Loucy (cell line): ENCODE measurements around the gene STAT3.

Experiments
- H2AFZ ChIP-seq: fragments of 200-600 bp; sonication (generic); 2 replicates; pipeline ENCODE4 v1.6.0; 2016; ENCODE audit warnings: antibody characterized with exemption, mild to moderate bottlenecking, low read length, moderate library complexity
- H3F3A ChIP-seq: fragments of 200-600 bp; 2 replicates; pipeline ENCODE4 v1.6.0; 2016; ENCODE audit warnings: antibody characterized with exemption, low read depth, mild to moderate bottlenecking
- H3K27me3 ChIP-seq: fragments of 200-600 bp; sonication (generic); 2 replicates; pipeline ENCODE4 v1.6.1; 2014; ENCODE audit warnings: low read length, mild to moderate bottlenecking; ENCODE audit not compliant: insufficient read depth, poor library complexity, severe bottlenecking
- H3K36me3 ChIP-seq: fragments of 200-600 bp; sonication (generic); 2 replicates; pipeline ENCODE4 v1.6.1; 2016; ENCODE audit warnings: low read length; ENCODE audit not compliant: insufficient read depth
- H3K4me1 ChIP-seq: fragments of 200-600 bp; sonication (generic); 2 replicates; pipeline ENCODE4 v1.5.1; 2014; ENCODE audit warnings: low read length, mild to moderate bottlenecking; ENCODE audit not compliant: insufficient read depth, poor library complexity, severe bottlenecking
- H3K4me2 ChIP-seq: fragments of 200-600 bp; sonication (generic); 2 replicates; pipeline ENCODE4 v1.6.0; 2014; ENCODE audit warnings: antibody characterized with exemption, low read length, low read depth, mild to moderate bottlenecking; ENCODE audit not compliant: poor library complexity, severe bottlenecking
- H3K4me3 ChIP-seq: fragments of 200-600 bp; sonication (generic); 2 replicates; pipeline ENCODE4 v1.5.1; 2014; ENCODE audit warnings: low read length, mild to moderate bottlenecking, mixed read lengths; ENCODE audit not compliant: poor library complexity, severe bottlenecking
- H3K79me2 ChIP-seq: fragments of 200-600 bp; sonication (generic); 2 replicates; pipeline ENCODE4 v1.6.1; 2014; ENCODE audit warnings: low read length; ENCODE audit not compliant: insufficient read depth
- H3K9ac ChIP-seq: fragments of 200-600 bp; sonication (generic); 2 replicates; pipeline ENCODE4 v1.6.0; 2014; ENCODE audit warnings: mild to moderate bottlenecking, low read depth, low read length, moderate library complexity; ENCODE audit not compliant: poor library complexity, severe bottlenecking
- H3K9me2 ChIP-seq: fragments of 200-600 bp; sonication (generic); replicated peaks from 2 replicates; pipeline ENCODE4 v1.6.1; 2016; ENCODE audit warnings: low read depth, low read length, mixed read lengths
- H3K9me3 ChIP-seq: fragments of 200-600 bp; sonication (generic); 2 replicates; pipeline ENCODE4 v1.6.1; 2014; ENCODE audit warnings: mild to moderate bottlenecking, antibody characterized with exemption, low read length, low read depth; ENCODE audit not compliant: insufficient read depth
- H4K20me1 ChIP-seq: fragments of 200-600 bp; sonication (generic); 2 replicates; pipeline ENCODE4 v1.6.0; 2014; ENCODE audit warnings: antibody characterized with exemption, low read length, mild to moderate bottlenecking; ENCODE audit not compliant: insufficient read depth, poor library complexity, severe bottlenecking
- EZH2phosphoT487 ChIP-seq: fragments of 200-600 bp; IDR thresholded peaks from 2 replicates; pipeline ENCODE4 v1.6.1; 2018; ENCODE audit warnings: antibody characterized with exemption, mild to moderate bottlenecking, moderate library complexity, borderline replicate concordance
- TF ChIP-seq, protein P1 (sequence below): fragments of 200-600 bp; sonication (generic); conservative IDR thresholded peaks from 2 replicates; pipeline ENCODE4 v1.5.1; 2014; ENCODE audit warnings: mild to moderate bottlenecking, antibody characterized with exemption, low read length

Gene STAT3

GRCh38 chr17:42281571-42282096 lies 106.6 kb downstream of the STAT3 start:
- Histone ChIP-seq H2AFZ (no peak overlapping the region), H3K9me3 (no peaks in the 10 kb centered on the region), H3K9ac (no peak overlapping the region), H3K4me2 (no peak overlapping the region), H3K9me2 (no peaks in the 10 kb centered on the region), H3K79me2 (peaks cover 39% of the 10 kb centered on the region), H3K36me3 (no peaks in the 10 kb centered on the region), H3K27me3 (no peaks in the 10 kb centered on the region), H3K4me3 (no peak overlapping the region), H3K4me1 (peaks cover 24% of the 10 kb centered on the region), H3F3A (no peaks in the 10 kb centered on the region), H4K20me1 (peaks cover 3% of the 10 kb centered on the region)
- no peak for TF ChIP-seq EZH2phosphoT487
- TF ChIP-seq, protein P1, sequence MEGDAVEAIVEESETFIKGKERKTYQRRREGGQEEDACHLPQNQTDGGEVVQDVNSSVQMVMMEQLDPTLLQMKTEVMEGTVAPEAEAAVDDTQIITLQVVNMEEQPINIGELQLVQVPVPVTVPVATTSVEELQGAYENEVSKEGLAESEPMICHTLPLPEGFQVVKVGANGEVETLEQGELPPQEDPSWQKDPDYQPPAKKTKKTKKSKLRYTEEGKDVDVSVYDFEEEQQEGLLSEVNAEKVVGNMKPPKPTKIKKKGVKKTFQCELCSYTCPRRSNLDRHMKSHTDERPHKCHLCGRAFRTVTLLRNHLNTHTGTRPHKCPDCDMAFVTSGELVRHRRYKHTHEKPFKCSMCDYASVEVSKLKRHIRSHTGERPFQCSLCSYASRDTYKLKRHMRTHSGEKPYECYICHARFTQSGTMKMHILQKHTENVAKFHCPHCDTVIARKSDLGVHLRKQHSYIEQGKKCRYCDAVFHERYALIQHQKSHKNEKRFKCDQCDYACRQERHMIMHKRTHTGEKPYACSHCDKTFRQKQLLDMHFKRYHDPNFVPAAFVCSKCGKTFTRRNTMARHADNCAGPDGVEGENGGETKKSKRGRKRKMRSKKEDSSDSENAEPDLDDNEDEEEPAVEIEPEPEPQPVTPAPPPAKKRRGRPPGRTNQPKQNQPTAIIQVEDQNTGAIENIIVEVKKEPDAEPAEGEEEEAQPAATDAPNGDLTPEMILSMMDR = no peak

DNA sequence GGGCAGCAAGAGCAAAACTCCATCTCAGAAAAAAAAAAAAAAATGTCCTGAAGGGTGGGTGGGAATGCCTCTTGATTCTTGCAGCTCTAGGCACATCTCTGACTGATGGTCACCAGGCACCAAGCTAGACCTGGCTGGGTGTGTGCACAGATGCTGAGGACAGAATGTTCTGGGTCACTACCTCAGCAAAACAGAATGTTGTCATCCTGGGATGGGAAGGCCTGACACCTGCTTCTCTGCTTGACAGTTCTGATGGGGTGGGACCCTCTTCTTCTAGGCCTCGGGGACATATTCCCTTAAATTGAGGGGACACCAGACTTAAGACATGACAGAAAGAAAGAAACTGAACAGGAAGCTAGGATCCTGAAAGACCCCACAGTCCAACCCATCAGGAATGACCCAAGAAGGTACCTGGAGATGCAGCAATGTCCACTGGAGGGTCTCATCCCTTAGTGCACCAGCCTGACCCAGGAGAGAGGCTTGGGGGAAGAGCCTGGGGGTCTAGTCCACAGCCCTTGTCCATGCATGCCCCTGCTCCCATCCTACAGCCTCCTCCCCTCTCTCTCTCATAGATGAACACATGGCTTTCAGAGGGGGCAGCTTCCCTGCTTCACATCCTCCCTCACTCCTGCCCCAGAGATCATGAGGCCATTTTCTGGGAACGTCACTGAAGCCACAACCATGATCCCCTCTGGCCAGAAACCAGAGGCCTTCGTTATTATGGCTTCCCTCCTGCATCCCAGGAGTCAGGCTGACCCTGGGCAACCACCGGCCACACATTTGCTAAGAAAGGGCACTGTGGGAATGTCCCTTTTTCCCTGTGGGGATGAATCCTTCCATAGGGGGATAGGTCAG lies 108.2 kb downstream of the STAT3 start:
- Histone ChIP-seq H3K4me3 (no peak overlapping the region), H4K20me1 (peaks cover 5% of the 10 kb centered on the region), H3F3A (no peaks in the 10 kb centered on the region), H3K4me2 (no peak overlapping the region), H3K9me3 (no peaks in the 10 kb centered on the region), H3K4me1 (peaks cover 22% of the 10 kb centered on the region), H3K27me3 (no peaks in the 10 kb centered on the region), H3K9ac (no peak overlapping the region), H2AFZ (no peak overlapping the region), H3K79me2 (peaks cover 34% of the 10 kb centered on the region), H3K36me3 (no peaks in the 10 kb centered on the region), H3K9me2 (no peaks in the 10 kb centered on the region)
- TF ChIP-seq EZH2phosphoT487 = no peak
- TF ChIP-seq, protein P1 = no peak

DNA sequence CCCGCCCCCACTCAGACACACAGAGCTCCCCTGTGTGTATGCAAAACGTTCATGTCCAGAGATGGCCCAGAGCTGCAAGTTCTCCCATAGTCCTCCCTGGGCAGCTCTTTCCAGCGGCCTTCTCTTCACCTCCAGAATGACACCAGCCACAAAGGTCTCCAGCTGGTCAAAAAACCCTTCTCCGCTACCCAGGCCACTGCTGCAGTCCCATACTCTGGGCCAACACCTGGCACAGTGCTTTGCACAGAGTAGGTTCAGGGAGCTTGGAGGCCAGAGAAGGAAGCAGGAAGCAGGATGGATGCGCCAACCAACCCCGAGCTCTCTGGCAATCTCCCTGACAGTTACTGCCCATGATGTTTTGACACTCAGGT lies 110.9 kb downstream of the STAT3 start:
- Histone ChIP-seq H3K4me2 (peak overlapping the region; percentile 95), H3K27me3 (no peaks in the 10 kb centered on the region), H3F3A (no peaks in the 10 kb centered on the region), H4K20me1 (peaks cover 32% of the 10 kb centered on the region), H3K36me3 (no peaks in the 10 kb centered on the region), H3K79me2 (peaks cover 46% of the 10 kb centered on the region), H3K9me2 (no peaks in the 10 kb centered on the region), H2AFZ (no peak overlapping the region), H3K4me1 (peaks cover 43% of the 10 kb centered on the region), H3K4me3 (peak overlapping the region; percentile 97), H3K9me3 (no peaks in the 10 kb centered on the region), H3K9ac (peak overlapping the region; percentile 96)
- TF ChIP-seq, protein P1 = no peak
- no peak for TF ChIP-seq EZH2phosphoT487
